ENCODE results near the gene CCDC146. TPM values are rescaled to one million over a fixed set of nuclear protein-coding genes. Genes with fewer than 3 reads are reported as not detected.

The CCDC146 gene
- total RNA-seq, 4 donors from 2014 or later, result 13.7 to 65.1 (median 15.7) TPM

- Histone ChIP-seq H3K9me3 (no peaks in the 10 kb centered on the region), H3K4me1 (peaks cover 6% of the 10 kb centered on the region), H3K27ac (no peak overlapping the region), H3K27me3 (no peaks in the 10 kb centered on the region), H3K4me3 (no peak overlapping the region), H3K36me3 (no peaks in the 10 kb centered on the region)
- WGBS, result 92% methylated on average over 5 of the region's 5 CpGs
- DNase-seq (ENCODE audit: low spot score in 2 of 2), result no peak
- no peak for TF ChIP-seq EP300 (IDR thresholded peaks at IDR 0.05)
- no peak for TF ChIP-seq POLR2AphosphoS5 (IDR thresholded peaks at IDR 0.05)
- no peak for TF ChIP-seq POLR2A (IDR thresholded peaks at IDR 0.05)
- no peak for TF ChIP-seq CTCF (IDR thresholded peaks at IDR 0.05)
Measured at GRCh38 chr7:77338883-77339629, 216.6 kb downstream of the CCDC146 start.

GRCh38 chr7:77339726-77340125 is 217.3 kb downstream of the CCDC146 start:
- no peak for TF ChIP-seq POLR2A (IDR thresholded peaks at IDR 0.05)
- no peak for TF ChIP-seq EP300 (IDR thresholded peaks at IDR 0.05)
- no peak for TF ChIP-seq CTCF (IDR thresholded peaks at IDR 0.05)
- TF ChIP-seq POLR2AphosphoS5 (IDR thresholded peaks at IDR 0.05), result no peak
- 81% methylated on average over 5 of the region's 5 CpGs for WGBS
- no peak for DNase-seq (ENCODE audit: low spot score in 2 of 2)
- H3K36me3 ChIP-seq, result no peaks in the 10 kb centered on the region
- no peaks in the 10 kb centered on the region for H3K9me3 ChIP-seq
- H3K27me3 ChIP-seq, result no peaks in the 10 kb centered on the region
- no peak overlapping the region for H3K4me3 ChIP-seq
- peaks cover 6% of the 10 kb centered on the region for H3K4me1 ChIP-seq
- no peak overlapping the region for H3K27ac ChIP-seq

Other genes with a start within 250 kb of the CCDC146 start
- gene SPDYE17, start 90.3 kb upstream of the CCDC146 start, total RNA-seq, result not detected
- 1 to 10 TPM in 3 of 4 donors, not detected in 1; 1.0 to 5.0 (median 1.4) TPM for gene SPDYE18, start 60.1 kb upstream of the CCDC146 start, total RNA-seq
- gene FGL2, start 77.2 kb downstream of the CCDC146 start, total RNA-seq, result 1 to 10 TPM; 6.2 to 9.2 (median 8.2) TPM

All from suprapubic skin (tissue), 4 donors.